Activated CD8-positive, alpha-beta memory T cell treated with anti-CD3 and anti-CD28 coated beads, Interleukin-2, amount 50 U/mL, for 48 hours (primary cell): ENCODE results near the gene INTS6.

ENCODE experiments used
- DNase-seq: peaks from one replicate; pipeline ENCODE4 v3.0.0-alpha.2; 2020

Gene INTS6

GRCh38 chr13:51341232-51341631 is 111.6 kb downstream of the INTS6 start:
- DNase-seq = no peak

- no peak for DNase-seq
Measured at GRCh38 chr13:51339952-51340732, 112.7 kb downstream of the INTS6 start.

GRCh38 chr13:51339354-51339753 is 113.5 kb downstream of the INTS6 start, which contains the start of gene SERPINE3:
Gene SERPINE3, plus strand, starts transcription at chr13:51339691. Its CDS starts 1,401 bp downstream, at chr13:51341092.
- DNase-seq = no peak

GRCh38 chr13:51336746-51337145 is 116.1 kb downstream of the INTS6 start:
- no peak for DNase-seq

- DNase-seq = no peak
Measured at GRCh38 chr13:51333826-51334225, 119.0 kb downstream of the INTS6 start.

GRCh38 chr13:51333421-51333820 is 119.4 kb downstream of the INTS6 start:
- no peak for DNase-seq

- DNase-seq = no peak
Measured at GRCh38 chr13:51332566-51333361, 120.1 kb downstream of the INTS6 start.

- no peak for DNase-seq
Measured at GRCh38 chr13:51331354-51331861, 121.4 kb downstream of the INTS6 start.

- no peak for DNase-seq
Measured at GRCh38 chr13:51330791-51331190, 122.0 kb downstream of the INTS6 start.

GRCh38 chr13:51329606-51330005 is 123.2 kb downstream of the INTS6 start:
- DNase-seq = no peak

GRCh38 chr13:51328488-51328887 is 124.3 kb downstream of the INTS6 start:
- no peak for DNase-seq

GRCh38 chr13:51327961-51328360 is 124.9 kb downstream of the INTS6 start:
- DNase-seq = no peak

GRCh38 chr13:51326777-51327176 is 126.1 kb downstream of the INTS6 start:
- no peak for DNase-seq

- DNase-seq = no peak
Measured at GRCh38 chr13:51325837-51326236, 127.0 kb downstream of the INTS6 start.

- no peak for DNase-seq
Measured at GRCh38 chr13:51324714-51325420, 128.0 kb downstream of the INTS6 start.

- no peak for DNase-seq
Measured at GRCh38 chr13:51323824-51324511, 128.9 kb downstream of the INTS6 start.

GRCh38 chr13:51322826-51323225 is 130.0 kb downstream of the INTS6 start:
- no peak for DNase-seq

- DNase-seq = no peak
Measured at GRCh38 chr13:51321836-51322235, 131.0 kb downstream of the INTS6 start.

- no peak for DNase-seq
Measured at GRCh38 chr13:51318876-51319275, 134.0 kb downstream of the INTS6 start.

GRCh38 chr13:51318015-51318414 is 134.8 kb downstream of the INTS6 start:
- no peak for DNase-seq

GRCh38 chr13:51317262-51317661 is 135.6 kb downstream of the INTS6 start:
- DNase-seq = no peak

GRCh38 chr13:51313619-51314018 is 139.2 kb downstream of the INTS6 start:
- no peak for DNase-seq
